Stimulated activated CD4-positive, alpha-beta T cell treated with anti-CD3 and anti-CD28 coated beads, Interleukin-1b, Interleukin-23, amount 100 ng/mL, for 4 hours (primary cell): Measurements from ENCODE around the gene CPLX1.

Source experiments
- DNase-seq, 2 donors: peaks; one replicate each; pipeline ENCODE4 v3.0.0-alpha.2; 2020; ENCODE audit warnings: low read depth in 2 of 2

CPLX1 gene

GRCh38 chr4:832536-832935 lies 6.6 kb upstream of the CPLX1 start:
- no peak for DNase-seq

- DNase-seq = no peak
Measured at GRCh38 chr4:832108-832507, 6.2 kb upstream of the CPLX1 start.

GRCh38 chr4:831483-831805 lies 5.5 kb upstream of the CPLX1 start:
- no peak for DNase-seq

- no peak for DNase-seq
Measured at GRCh38 chr4:830601-831482, 4.9 kb upstream of the CPLX1 start.

- DNase-seq = no peak
Measured at GRCh38 chr4:829761-830600, 4.1 kb upstream of the CPLX1 start.

GRCh38 chr4:829291-829690 lies 3.4 kb upstream of the CPLX1 start:
- no peak for DNase-seq

- no peak for DNase-seq
Measured at GRCh38 chr4:828641-829271, 2.8 kb upstream of the CPLX1 start.

GRCh38 chr4:827209-828081 lies 1.5 kb upstream of the CPLX1 start:
- DNase-seq = no peak

- DNase-seq = no peak
Measured at GRCh38 chr4:826508-827208, 729 bp upstream of the CPLX1 start.

GRCh38 chr4:825063-825970 lies 612 bp downstream of the CPLX1 start:
- peak in 1 of 2 donors; percentile 22 for DNase-seq

- DNase-seq = no peak
Measured at GRCh38 chr4:824461-825062, 1.4 kb downstream of the CPLX1 start.

- no peak for DNase-seq
Measured at GRCh38 chr4:823761-824460, 2.0 kb downstream of the CPLX1 start.

GRCh38 chr4:823176-823760 lies 2.7 kb downstream of the CPLX1 start:
- DNase-seq = no peak

- DNase-seq = no peak
Measured at GRCh38 chr4:822361-823175, 3.4 kb downstream of the CPLX1 start.

- DNase-seq = no peak
Measured at GRCh38 chr4:821631-822030, 4.3 kb downstream of the CPLX1 start.

GRCh38 chr4:821181-821591 lies 4.7 kb downstream of the CPLX1 start:
- no peak for DNase-seq
